C4-2B (cell line): Measurements from ENCODE around the gene MTHFS.

Experiments used
- ZFX ChIP-seq: fragments of 450-650 bp; IDR thresholded peaks from 2 replicates; pipeline ENCODE4 v1.6.1; 2017
- TF ChIP-seq, protein P1 (sequence below): fragments of 450-650 bp; conservative IDR thresholded peaks from 2 replicates; pipeline ENCODE4 v1.5.1; 2017; ENCODE audit warnings: mild to moderate bottlenecking

DNA sequence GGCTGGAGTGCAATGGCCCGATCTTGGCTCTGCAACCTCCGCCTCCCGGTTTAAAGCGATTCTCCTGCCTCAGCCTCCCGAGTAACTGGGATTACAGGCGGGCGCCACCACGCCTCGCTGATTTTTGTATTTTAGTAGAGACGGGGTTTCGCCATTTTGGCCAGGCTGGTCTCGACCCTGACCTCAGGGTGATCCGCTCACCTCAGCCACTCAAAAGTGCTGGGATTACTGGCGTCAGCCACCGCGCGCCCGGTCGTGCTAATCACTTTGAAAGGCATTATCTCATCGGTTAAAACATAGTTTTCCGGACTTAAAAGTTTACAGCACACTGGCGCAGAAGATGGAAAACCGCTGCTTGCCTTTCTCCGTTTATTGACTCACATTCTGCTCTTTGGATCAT is 27.6 kb upstream of the MTHFS start:
- TF ChIP-seq, protein P1, sequence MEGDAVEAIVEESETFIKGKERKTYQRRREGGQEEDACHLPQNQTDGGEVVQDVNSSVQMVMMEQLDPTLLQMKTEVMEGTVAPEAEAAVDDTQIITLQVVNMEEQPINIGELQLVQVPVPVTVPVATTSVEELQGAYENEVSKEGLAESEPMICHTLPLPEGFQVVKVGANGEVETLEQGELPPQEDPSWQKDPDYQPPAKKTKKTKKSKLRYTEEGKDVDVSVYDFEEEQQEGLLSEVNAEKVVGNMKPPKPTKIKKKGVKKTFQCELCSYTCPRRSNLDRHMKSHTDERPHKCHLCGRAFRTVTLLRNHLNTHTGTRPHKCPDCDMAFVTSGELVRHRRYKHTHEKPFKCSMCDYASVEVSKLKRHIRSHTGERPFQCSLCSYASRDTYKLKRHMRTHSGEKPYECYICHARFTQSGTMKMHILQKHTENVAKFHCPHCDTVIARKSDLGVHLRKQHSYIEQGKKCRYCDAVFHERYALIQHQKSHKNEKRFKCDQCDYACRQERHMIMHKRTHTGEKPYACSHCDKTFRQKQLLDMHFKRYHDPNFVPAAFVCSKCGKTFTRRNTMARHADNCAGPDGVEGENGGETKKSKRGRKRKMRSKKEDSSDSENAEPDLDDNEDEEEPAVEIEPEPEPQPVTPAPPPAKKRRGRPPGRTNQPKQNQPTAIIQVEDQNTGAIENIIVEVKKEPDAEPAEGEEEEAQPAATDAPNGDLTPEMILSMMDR, result no peak
- TF ChIP-seq ZFX, result no peak
